GM21717 (cell line): Measurements from ENCODE around the gene MEMO1.
"Not testable (repeated sequence)": the region's sequence is repeated elsewhere in the genome, so short reads cannot be mapped to it uniquely, and the experiment has no call there.

Experiments used
- ATAC-seq: cut with Tn5 transposase; IDR thresholded peaks from one replicate; pipeline ENCODE4 v1.9.1; 2021; ENCODE audit warnings: mild to moderate bottlenecking, moderate library complexity; ENCODE audit not compliant: unreplicated experiment

Gene MEMO1

DNA sequence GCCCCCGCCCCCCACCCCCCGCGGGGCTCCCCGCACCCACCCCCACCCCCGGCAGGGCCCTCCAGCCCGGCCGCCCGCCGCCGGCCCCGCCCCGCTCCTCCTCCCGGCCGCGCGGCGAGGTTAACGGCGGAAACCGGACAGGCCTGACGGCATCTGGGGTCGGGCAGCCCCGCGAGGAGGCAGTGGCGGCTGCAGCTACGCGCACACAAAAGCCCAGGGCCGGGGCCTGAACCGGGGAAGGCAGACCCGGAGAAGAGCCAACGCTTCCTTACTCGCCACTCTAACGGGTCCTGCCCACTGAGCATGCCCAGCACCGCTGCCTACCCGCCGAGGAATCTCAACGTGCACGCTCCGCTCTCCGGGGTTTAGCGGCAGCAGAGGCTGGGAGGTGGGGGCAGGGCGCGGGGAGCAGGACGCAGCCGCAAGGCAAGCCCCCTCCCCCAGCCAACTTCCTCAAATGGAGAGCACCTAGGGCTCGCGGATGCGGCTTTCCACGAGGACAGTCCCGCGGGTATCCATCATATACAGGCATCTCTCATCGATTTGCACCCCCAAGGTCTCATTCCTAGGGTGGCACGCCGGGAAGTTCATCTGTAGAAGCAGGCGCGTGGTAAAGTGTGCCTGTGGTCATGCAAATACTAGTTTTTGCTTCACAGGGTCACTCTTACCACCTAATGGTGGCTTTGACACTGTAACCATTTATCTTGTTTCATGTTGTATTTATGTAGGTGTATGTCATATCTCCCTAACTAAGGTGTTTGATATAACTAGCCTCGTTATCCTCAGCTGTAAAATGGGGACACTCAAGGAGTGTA is at the start of gene MEMO1:
Gene MEMO1 (minus strand): TSS at position 339 of the 815 bp plus-strand sequence. CDS start 761 bp downstream, outside the sequence.
- peak; percentile 65 for ATAC-seq

GRCh38 chr2:32060266-32060665 is 49.5 kb upstream of the MEMO1 start:
- ATAC-seq, result no peak

GRCh38 chr2:32058130-32058529 is 47.3 kb upstream of the MEMO1 start:
- ATAC-seq, result no peak

DNA sequence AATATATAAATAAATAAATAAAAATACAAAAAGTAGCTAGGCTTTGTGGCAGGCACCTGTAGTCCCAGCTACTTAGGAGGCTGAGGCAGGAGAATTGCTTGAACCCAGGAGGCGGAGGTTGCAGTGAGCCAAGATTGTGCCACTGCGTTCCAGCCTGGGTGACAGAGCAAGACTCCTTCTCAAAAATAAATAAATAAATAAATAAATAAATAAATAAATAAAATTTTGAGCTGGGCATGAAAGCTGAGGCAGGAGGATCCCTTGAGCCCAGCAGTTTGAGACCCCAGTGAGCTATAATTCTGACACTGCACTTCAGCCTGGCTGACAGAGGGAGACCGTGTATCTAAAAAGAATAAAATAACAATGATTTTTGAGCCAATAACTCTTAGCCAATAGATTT is 43.8 kb upstream of the MEMO1 start:
- not testable (repeated sequence) for ATAC-seq

- no peak for ATAC-seq
Measured at GRCh38 chr2:32051836-32052439, 41.1 kb upstream of the MEMO1 start.

- ATAC-seq, result no peak
Measured at GRCh38 chr2:32043561-32043960, 32.8 kb upstream of the MEMO1 start.

DNA sequence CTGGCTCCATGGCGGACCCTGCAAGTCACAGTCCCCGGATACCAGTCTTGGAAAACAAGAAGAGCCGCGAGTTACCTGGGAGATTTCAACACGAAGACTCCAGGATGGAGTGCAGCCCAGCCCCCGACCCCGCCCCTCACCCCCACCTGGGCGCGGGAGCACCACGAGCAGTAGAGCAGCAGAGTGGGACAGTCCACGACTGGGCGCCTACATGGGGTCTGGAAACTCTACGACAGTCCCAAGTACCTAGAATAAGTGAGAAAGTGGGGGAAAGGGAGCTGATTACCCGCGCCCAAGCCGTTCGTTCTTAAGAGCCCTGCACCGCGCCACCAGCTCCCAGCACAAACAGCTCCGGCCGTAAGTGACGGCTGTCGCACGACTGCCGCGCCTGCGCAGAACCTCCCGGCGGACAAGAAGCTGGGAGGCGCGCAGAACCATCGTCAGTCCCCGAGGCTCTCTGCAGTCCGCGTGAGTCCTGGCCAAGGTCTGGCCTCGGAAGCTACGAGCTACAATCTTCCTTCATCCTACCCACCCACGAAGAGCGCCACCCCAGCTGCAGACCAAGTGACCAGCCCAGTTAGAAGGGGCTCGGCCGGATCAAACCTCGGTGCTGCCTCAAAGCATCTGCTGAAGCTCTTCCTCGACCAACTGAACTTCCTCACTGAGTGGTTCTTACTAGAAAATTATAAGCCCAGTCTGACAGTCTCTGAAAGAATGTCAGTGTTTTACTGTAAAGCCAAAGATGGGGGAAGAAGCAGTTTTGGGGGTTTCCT is 28.8 kb upstream of the MEMO1 start, which contains the start of gene DPY30:
Gene DPY30 (minus strand): TSS at position 359 of the 773 bp plus-strand sequence. CDS start 349 bp downstream, at position 10.
- peak; percentile 86 for ATAC-seq

DNA sequence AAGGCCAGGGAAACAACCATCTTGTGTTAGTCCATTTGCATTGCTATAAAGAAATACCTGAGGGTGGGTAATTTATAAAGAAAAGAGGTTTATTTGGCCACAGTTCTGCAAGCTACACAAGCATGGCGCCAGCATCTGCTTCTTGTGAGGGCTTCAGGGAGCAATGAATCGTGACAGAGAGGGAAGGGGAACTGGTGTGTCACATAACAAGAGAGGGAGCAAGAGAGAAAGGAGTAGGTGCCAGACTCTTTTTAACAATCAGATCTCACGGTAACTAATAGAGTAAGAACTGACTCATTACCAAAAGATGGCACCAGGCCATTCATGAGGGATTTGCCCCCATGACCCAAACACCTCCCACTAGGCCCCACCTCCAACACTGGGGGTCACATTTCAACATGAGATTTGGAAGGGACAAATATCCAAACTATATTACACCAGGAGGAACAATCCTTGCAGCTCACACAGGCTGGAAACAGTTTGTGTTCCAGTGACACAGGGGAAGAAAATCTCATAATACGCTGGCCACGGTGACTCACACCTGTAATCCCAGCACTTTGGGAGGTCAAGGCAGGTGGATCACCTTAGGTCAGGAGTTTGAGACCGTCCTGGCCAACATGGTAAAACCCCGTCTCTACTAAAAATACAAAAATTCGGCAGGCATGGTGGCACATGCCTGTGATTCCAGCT is 23.5 kb upstream of the MEMO1 start:
- not testable (repeated sequence) for ATAC-seq

- ATAC-seq, result not testable (repeated sequence)
Measured at GRCh38 chr2:32018789-32019482, 8.1 kb upstream of the MEMO1 start.

DNA sequence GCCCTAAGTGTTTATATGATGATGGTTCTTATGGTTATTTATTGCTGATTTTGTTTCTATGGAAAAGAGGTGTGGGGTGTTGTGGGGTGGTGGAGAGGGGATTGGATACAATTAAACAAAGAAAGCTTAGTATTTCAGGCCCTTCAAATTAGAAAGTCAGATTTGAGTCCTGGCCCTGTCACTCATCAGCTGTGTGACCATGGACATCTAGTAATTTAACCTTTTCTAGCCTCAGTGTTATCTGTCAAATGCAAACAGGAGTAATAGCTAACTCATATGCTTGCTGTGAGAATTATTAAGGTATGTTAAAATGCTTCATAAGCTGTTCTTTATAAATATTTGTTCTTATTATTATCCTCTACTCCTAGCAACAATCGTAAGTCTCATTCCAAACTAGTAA is 2.1 kb upstream of the MEMO1 start:
- ATAC-seq, result no peak

GRCh38 chr2:32011485-32011960 is 715 bp upstream of the MEMO1 start:
- no peak for ATAC-seq

DNA sequence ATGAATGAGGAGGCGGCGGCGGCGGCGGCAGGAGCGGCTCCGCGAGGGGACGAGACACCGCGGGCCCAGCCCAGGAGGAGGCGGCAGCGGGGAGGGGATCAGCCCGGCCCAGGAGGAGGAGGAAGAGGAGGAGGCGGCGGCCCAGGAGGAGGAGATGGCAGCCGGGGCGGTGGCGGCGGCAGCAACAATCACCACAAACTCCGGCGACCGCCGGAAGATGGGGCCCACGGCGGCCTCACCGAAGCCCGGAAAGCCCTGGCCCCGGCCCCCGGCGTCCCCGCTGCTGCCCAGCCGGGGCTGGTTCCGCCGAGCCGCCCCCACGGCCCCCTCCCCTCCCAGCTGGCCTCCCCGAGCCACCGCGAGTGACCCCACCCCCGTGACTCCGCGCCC is 533 bp downstream of the MEMO1 start:
- ATAC-seq, result peak; percentile 61

DNA sequence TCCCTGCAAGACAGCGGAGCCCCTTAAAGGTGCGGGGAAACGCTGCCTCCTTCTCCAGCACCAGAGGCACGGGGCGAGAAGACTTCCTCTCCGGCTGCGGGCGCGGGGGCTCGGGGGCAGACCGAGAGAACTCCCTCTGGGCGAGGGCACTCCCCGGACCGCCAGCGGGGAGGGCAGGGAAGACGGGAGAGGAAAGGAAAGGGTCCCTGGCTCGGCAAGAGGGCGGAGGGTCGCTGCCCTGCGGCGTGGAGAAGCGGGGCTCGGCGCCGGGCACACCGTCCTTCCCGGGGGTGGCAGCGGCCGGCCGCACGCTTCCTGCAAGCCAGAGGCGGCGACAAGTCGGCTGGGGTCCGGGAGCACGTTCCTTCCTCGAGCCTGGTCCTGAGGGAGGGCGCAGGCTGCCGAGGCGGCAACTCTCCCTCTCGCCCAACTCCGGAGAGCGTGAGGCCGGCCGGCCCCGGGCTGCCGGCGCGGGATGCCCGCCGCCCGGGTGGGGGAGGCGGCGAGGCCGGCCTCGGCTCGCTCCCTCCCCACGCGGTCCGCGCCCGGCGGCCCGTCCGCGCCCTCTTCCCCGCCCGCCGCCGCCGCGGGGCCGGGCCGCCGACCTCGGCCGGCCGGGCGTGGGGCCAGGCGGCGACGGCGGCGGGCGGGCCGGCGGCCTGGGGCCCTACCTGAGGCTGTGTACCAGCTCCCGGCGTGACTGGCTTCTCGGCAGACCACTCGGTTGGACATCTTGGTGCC is 1.1 kb downstream of the MEMO1 start:
- ATAC-seq, result peak; percentile 27

- no peak for ATAC-seq
Measured at GRCh38 chr2:32008805-32009515, 1.8 kb downstream of the MEMO1 start.

DNA sequence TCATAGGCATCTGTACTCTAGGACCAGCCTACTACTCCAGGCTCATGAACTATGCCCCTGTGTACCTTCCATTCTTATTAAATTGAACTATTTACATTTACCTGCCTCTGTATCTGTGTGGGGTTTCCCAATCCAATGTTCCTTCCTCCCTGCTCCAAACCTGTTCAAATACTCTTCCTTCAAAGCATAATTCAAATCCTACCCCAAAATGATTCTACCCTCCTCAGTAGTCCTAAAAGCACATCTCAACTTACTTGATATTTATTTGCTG is 3.8 kb downstream of the MEMO1 start:
- ATAC-seq, result no peak

DNA sequence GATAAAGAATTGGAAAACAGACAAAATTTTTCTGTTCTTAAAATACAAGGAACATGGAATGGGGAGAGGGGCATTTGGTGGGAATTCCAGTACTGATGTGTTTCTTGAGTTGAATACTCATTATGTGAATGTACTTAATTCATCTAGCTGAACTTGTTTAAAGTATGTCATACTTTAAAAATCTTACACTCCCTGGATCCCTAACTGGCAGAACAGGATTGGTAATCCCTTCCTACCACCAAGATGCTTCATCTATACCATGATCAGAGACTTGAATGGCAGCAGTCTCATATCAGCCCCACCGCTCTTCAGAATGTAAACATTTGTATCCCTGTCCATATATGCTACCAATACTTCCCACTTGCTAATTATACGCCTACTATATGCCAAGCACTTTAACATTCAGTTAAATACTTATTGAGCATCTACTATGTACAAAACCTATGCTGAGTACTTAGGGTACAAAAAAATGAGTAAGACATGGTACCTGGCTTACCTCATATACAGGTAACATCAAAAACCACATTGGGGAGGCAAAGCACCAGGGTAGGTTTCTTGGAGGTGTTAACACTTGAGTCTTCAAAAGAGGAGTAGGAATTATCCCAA is 5.3 kb downstream of the MEMO1 start:
- ATAC-seq, result no peak

- ATAC-seq, result no peak
Measured at GRCh38 chr2:32003791-32004190, 7.0 kb downstream of the MEMO1 start.

DNA sequence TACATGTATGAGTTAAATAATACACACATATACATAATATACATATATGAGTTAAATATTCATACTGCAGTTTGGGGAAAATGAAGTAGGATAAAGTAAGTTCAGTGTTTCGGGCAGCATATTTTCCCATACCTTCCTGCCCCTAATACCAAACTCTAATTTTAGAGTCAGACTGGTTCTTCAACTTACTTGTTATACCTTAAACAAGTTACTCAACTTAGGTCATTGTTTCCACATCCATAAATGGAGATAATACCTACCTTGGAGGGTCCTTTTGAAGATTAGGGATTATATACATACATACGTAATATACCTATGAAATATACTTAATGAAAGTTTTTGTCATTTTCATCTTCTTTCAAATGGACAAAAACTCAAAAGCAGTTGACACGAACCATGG is 8.4 kb downstream of the MEMO1 start:
- no peak for ATAC-seq

DNA sequence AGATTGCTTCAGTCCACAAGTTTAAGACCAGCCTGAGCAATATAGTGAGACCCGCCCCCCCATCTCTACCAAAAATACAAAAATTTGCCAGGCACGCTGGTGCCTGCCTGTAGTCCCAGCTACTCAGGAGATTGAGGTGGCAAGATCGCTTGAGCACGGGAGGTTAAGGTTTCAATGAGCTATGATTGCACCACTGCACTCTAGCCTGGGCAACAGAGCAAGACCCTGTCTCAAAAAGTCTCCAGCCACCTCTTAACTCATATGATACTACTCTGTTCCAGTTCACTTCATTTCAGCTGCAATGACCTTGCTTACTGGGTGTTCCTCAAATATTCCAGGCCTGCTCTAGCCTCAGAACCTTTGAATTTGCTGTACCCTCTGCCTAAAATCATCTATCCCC is 11.4 kb downstream of the MEMO1 start:
- ATAC-seq, result no peak
